EH (cell line): Measurements from ENCODE around the gene RAP2A.

ENCODE experiments used
- DNase-seq: peaks from one replicate; pipeline ENCODE4 v3.0.0-alpha.2; 2015; ENCODE audit warnings: low read depth

RAP2A gene

GRCh38 chr13:97433727-97434396, at the start of gene RAP2A:
TSS of gene RAP2A (plus strand) at chr13:97434169. CDS start at chr13:97434471, 302 bp downstream.
- DNase-seq, result peak; percentile 94

- no peak for DNase-seq
Measured at GRCh38 chr13:97384371-97384770, 49.6 kb upstream of the RAP2A start.

GRCh38 chr13:97385146-97385545, 48.8 kb upstream of the RAP2A start:
- DNase-seq, result peak; percentile 68

- peak; percentile 19 for DNase-seq
Measured at GRCh38 chr13:97385854-97386253, 48.1 kb upstream of the RAP2A start.

GRCh38 chr13:97386801-97387484, 47.0 kb upstream of the RAP2A start:
- DNase-seq, result no peak

GRCh38 chr13:97387485-97387839, 46.5 kb upstream of the RAP2A start:
- no peak for DNase-seq

- no peak for DNase-seq
Measured at GRCh38 chr13:97387890-97388289, 46.1 kb upstream of the RAP2A start.

- DNase-seq, result no peak
Measured at GRCh38 chr13:97388373-97388772, 45.6 kb upstream of the RAP2A start.

GRCh38 chr13:97390941-97391600, 42.9 kb upstream of the RAP2A start:
- peak; percentile 48 for DNase-seq

- no peak for DNase-seq
Measured at GRCh38 chr13:97392020-97392419, 41.9 kb upstream of the RAP2A start.

- no peak for DNase-seq
Measured at GRCh38 chr13:97394542-97394941, 39.4 kb upstream of the RAP2A start.

- peak; percentile 57 for DNase-seq
Measured at GRCh38 chr13:97395447-97396136, 38.4 kb upstream of the RAP2A start.

GRCh38 chr13:97397267-97397666, 36.7 kb upstream of the RAP2A start:
- DNase-seq, result no peak

- DNase-seq, result no peak
Measured at GRCh38 chr13:97401421-97401820, 32.5 kb upstream of the RAP2A start.

- peak; percentile 69 for DNase-seq
Measured at GRCh38 chr13:97403893-97404750, 29.8 kb upstream of the RAP2A start.

GRCh38 chr13:97407540-97407939, 26.4 kb upstream of the RAP2A start:
- DNase-seq, result no peak

- no peak for DNase-seq
Measured at GRCh38 chr13:97408938-97409337, 25.0 kb upstream of the RAP2A start.

GRCh38 chr13:97411984-97412383, 22.0 kb upstream of the RAP2A start:
- no peak for DNase-seq

GRCh38 chr13:97413694-97414093, 20.3 kb upstream of the RAP2A start:
- no peak for DNase-seq

GRCh38 chr13:97414392-97414791, 19.6 kb upstream of the RAP2A start:
- DNase-seq, result no peak

GRCh38 chr13:97417698-97418097, 16.3 kb upstream of the RAP2A start:
- no peak for DNase-seq
